NCI-H2029 (cell line): ENCODE results near the gene MTERF4.
A peak's percentile ranks its signal among the peaks of the same experiment; 100 is the strongest.
"Not testable (repeated sequence)": the region's sequence is repeated elsewhere in the genome, so short reads cannot be mapped to it uniquely, and the experiment has no call there.

Source experiments
- DNase-seq: peaks from one replicate; lab custom pipeline; 2025; lab: John Stamatoyannopoulos, UW

MTERF4 gene

GRCh38 chr2:241110607-241111439 is 8.7 kb upstream of the MTERF4 start:
- no peak for DNase-seq

DNA sequence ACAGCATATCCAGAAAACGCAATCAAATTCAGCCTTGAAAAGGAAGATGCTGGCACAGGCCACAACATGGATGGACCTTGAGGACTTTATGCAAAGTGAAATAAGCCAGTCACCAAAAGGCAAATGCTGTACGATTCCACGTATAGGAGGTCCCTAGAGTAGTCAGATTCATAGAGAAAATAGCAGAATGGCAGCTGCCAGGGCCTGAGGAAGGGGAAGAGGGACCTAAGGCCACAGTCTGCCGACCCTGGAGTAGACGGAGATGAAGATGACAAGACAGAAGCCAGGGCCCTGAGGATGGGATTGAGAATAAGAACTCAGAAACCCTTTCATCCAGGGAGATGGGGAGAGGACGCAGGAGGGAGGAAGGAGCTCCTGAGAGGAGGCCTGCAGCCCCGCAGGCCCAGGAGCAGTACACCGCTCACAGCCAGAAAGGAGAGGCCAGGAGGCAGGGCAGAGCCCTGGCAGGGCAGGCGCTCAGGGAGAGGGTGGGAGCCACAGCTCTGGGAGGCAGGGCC is 8.1 kb upstream of the MTERF4 start:
- no peak for DNase-seq

GRCh38 chr2:241109210-241110088 is 7.4 kb upstream of the MTERF4 start:
- DNase-seq: no peak

- no peak for DNase-seq
Observed at GRCh38 chr2:241108271-241109209, 6.5 kb upstream of the MTERF4 start.

DNA sequence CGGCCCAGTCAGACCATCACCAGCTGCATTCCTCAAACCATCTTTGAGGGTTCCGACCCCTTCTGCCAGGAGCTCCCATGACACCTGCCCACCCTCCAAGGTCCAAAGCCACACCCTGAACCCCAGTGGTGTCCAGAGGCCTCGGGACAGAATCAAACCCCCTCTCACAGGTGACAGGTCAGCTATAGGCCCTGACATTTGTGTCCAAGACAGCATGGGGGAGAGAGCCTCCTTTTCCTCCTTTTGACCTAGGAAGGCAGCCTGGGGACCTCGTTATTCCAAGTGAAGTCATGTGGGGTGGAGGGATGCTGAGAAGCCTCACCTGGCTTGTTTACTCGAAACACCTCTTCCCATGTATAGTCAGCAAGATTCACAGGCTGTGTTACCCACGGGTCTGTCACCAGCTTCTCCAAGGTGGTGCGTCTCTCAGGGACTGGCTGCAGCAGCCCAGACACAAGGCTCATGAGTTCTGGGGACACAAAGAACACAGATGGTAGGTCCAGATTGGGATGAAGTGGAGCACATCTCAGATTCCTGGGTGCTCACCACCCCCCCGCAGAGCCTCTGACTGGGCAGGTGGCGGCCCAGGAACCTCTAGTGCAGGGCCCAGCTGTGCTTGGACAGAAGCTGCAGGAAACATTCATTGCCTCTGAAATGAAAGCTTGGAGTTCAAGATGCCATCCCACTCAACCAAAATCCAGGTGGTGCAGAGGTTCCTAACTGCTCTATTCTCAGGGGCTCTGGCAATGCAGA is 5.1 kb upstream of the MTERF4 start:
- no peak for DNase-seq

GRCh38 chr2:241105641-241106040 is 3.6 kb upstream of the MTERF4 start:
- DNase-seq: no peak

GRCh38 chr2:241104611-241105010 is 2.5 kb upstream of the MTERF4 start:
- DNase-seq: not testable (repeated sequence)

- DNase-seq: no peak
Observed at GRCh38 chr2:241103176-241103595, 1.1 kb upstream of the MTERF4 start.

DNA sequence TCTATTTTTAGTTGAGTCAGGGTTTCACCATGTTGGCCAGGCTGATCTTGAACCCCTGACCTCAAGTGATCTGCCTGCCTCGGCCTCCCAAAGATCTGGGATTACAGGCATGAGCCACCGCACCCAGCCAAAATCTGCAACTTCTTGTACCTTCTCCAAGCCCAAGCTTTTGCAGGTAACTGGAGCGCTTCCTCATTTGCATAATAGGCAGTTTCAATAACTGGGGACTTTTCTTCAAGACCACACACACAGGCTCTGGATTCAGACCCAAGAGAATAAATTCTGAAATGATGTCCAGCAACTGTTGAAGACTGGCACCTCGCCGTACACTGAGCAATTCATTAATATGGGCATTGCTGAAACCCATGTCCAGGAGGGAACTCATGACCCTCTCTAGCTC is 2.8 kb downstream of the MTERF4 start:
- DNase-seq: no peak

DNA sequence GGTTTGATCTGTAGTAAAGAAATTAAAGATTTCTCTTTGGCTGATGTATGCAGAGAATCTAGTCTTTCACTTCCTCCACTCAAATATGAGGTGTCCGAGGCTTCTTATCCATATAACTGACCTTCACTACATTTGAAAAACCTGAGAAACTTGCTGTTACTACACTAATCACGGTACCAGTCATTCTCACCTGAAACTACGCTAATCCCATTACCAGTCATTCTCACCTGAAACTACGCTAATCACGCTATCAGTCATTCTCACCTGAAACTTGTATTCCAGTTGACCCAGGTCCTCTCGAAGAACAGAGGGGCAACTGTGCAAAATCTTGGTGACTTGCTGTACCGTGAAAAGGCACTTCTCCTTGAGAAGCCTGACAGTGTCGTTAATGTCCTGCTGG is 5.1 kb downstream of the MTERF4 start:
- no peak for DNase-seq

GRCh38 chr2:241095594-241096290 is 6.3 kb downstream of the MTERF4 start:
- DNase-seq: no peak

DNA sequence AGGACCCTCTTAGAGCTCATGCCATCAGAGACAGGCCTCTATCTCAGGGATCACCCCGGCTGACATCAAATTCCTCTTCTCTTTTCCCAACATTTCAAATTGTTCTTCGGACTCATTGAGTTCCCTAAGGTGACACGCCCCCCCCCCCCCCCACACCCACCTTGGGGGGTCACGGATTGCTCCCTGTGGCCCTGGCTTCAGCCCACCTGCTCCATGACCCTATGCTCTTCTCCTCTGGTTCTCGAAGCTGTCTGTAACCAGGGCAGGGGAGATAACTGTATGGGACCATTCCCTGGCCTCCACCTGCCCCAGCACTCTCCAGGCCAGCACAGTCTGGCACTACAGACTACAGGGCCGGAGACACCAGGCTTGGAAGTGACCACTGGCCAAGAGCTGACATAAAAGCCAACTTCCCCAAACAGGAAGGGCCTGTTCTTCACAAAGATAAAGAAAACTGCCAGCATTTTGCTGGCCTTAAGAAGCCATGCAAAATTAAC is 7.1 kb downstream of the MTERF4 start:
- no peak for DNase-seq

DNA sequence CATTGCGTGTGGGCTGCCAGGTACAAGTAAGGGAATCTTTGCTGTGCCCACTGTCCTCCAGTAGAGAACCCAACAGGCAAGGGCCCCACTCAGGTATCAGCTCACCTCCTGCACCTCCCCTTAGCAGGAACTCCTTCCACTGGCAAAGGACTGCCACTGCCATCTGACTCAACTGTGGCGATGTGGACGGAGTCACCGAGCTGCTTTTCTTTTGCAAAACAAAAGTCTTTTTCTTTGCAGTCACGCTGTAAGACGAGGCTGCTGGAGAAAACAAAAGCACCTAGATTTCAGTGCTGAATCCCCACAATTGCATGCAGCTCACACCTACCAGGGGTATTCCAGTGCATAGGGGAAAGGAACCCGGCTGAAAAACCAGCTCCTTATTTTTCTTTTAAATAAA is 7.9 kb downstream of the MTERF4 start:
- no peak for DNase-seq

DNA sequence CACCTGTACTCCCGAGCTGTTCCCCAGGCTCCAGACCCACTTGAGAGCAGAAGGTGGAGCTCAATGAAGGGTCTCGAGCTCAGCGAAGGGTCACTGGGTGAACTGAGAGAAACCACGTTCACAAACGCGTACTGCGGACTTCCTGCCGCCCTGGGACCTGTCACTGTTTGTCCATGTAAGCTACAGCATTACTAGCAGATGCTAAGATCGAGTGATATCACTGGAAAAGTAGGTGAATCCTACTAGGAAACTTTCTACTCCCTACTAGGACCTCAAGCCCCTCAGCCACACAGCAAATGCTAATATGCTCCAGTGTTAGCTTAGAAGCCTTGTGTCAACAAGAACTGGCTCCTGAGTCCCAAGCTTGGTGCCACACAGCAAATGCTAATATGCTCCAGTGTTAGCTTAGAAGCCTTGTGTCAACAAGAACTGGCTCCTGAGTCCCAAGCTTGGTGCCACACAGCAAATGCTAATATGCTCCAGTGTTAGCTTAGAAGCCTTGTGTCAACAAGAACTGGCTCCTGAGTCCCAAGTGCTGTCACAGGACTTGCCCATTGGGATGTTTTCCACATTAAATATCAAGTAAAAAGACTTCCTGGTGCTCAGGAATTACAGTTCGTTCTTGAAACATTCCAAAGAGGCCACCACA is 8.8 kb downstream of the MTERF4 start:
- DNase-seq: peak; percentile 57

- DNase-seq: peak; percentile 35
Observed at GRCh38 chr2:241092677-241093076, 9.4 kb downstream of the MTERF4 start.

- DNase-seq: no peak
Observed at GRCh38 chr2:241091734-241092445, 10.2 kb downstream of the MTERF4 start.

DNA sequence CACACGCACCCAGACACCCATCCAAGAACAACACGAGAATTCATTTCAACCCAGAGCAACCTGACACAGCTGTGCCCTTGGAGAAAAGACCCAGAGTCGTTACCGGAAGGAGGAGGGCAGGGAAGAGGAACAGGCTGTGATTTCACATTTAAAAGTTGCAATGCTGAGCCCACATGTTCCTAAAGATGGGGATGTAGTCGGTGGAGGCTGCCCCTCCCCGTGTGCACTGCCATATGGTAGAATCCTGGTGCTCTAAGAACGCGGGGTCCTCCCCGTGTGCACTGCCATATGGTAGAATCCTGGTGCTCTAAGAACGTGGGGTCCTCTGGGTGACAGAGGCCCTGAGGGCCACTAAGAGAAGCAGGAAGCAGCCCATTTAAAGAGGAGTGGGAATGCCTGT is 10.9 kb downstream of the MTERF4 start:
- DNase-seq: no peak

- no peak for DNase-seq
Observed at GRCh38 chr2:241088791-241089732, 13.0 kb downstream of the MTERF4 start.
